Loucy (cell line): Measurements from ENCODE around the gene CYP46A1.
"Not testable (repeated sequence)": the region's sequence is repeated elsewhere in the genome, so short reads cannot be mapped to it uniquely, and the experiment has no call there.

Experiments used
- H2AFZ ChIP-seq: fragments of 200-600 bp; sonication (generic); 2 replicates; pipeline ENCODE4 v1.6.0; 2016; ENCODE audit warnings: antibody characterized with exemption, mild to moderate bottlenecking, low read length, moderate library complexity
- H3F3A ChIP-seq: fragments of 200-600 bp; 2 replicates; pipeline ENCODE4 v1.6.0; 2016; ENCODE audit warnings: antibody characterized with exemption, low read depth, mild to moderate bottlenecking
- H3K27me3 ChIP-seq: fragments of 200-600 bp; sonication (generic); 2 replicates; pipeline ENCODE4 v1.6.1; 2014; ENCODE audit warnings: low read length, mild to moderate bottlenecking; ENCODE audit not compliant: insufficient read depth, poor library complexity, severe bottlenecking
- H3K36me3 ChIP-seq: fragments of 200-600 bp; sonication (generic); 2 replicates; pipeline ENCODE4 v1.6.1; 2016; ENCODE audit warnings: low read length; ENCODE audit not compliant: insufficient read depth
- H3K4me1 ChIP-seq: fragments of 200-600 bp; sonication (generic); 2 replicates; pipeline ENCODE4 v1.5.1; 2014; ENCODE audit warnings: low read length, mild to moderate bottlenecking; ENCODE audit not compliant: insufficient read depth, poor library complexity, severe bottlenecking
- H3K4me2 ChIP-seq: fragments of 200-600 bp; sonication (generic); 2 replicates; pipeline ENCODE4 v1.6.0; 2014; ENCODE audit warnings: antibody characterized with exemption, low read length, low read depth, mild to moderate bottlenecking; ENCODE audit not compliant: poor library complexity, severe bottlenecking
- H3K4me3 ChIP-seq: fragments of 200-600 bp; sonication (generic); 2 replicates; pipeline ENCODE4 v1.5.1; 2014; ENCODE audit warnings: low read length, mild to moderate bottlenecking, mixed read lengths; ENCODE audit not compliant: poor library complexity, severe bottlenecking
- H3K79me2 ChIP-seq: fragments of 200-600 bp; sonication (generic); 2 replicates; pipeline ENCODE4 v1.6.1; 2014; ENCODE audit warnings: low read length; ENCODE audit not compliant: insufficient read depth
- H3K9ac ChIP-seq: fragments of 200-600 bp; sonication (generic); 2 replicates; pipeline ENCODE4 v1.6.0; 2014; ENCODE audit warnings: mild to moderate bottlenecking, low read depth, low read length, moderate library complexity; ENCODE audit not compliant: poor library complexity, severe bottlenecking
- H3K9me2 ChIP-seq: fragments of 200-600 bp; sonication (generic); replicated peaks from 2 replicates; pipeline ENCODE4 v1.6.1; 2016; ENCODE audit warnings: low read depth, low read length, mixed read lengths
- H3K9me3 ChIP-seq: fragments of 200-600 bp; sonication (generic); 2 replicates; pipeline ENCODE4 v1.6.1; 2014; ENCODE audit warnings: mild to moderate bottlenecking, antibody characterized with exemption, low read length, low read depth; ENCODE audit not compliant: insufficient read depth
- H4K20me1 ChIP-seq: fragments of 200-600 bp; sonication (generic); 2 replicates; pipeline ENCODE4 v1.6.0; 2014; ENCODE audit warnings: antibody characterized with exemption, low read length, mild to moderate bottlenecking; ENCODE audit not compliant: insufficient read depth, poor library complexity, severe bottlenecking
- EZH2phosphoT487 ChIP-seq: fragments of 200-600 bp; IDR thresholded peaks from 2 replicates; pipeline ENCODE4 v1.6.1; 2018; ENCODE audit warnings: antibody characterized with exemption, mild to moderate bottlenecking, moderate library complexity, borderline replicate concordance
- TF ChIP-seq, protein P1 (sequence below): fragments of 200-600 bp; sonication (generic); conservative IDR thresholded peaks from 2 replicates; pipeline ENCODE4 v1.5.1; 2014; ENCODE audit warnings: mild to moderate bottlenecking, antibody characterized with exemption, low read length

CYP46A1 gene

DNA sequence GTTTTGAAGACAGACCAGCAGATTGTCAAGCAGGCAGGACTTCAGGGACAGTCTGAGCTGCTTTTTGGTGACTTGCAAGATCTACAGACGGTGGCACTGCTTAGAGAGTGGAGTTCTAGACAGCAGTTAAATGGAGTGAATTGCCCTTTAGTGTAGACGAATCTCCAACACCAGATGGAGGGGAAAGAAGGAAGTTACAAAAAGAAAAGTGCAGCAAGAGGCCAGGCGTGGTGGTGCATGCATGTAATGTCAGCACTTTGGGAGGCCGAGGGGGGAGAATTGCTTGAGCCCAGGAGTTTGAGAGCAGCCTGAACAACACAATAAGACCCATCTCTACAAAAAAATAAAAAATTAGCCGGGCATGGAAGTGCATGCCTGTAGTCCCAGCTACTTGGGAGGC lies 47.6 kb upstream of the CYP46A1 start:
- Histone ChIP-seq H4K20me1 (no peaks in the 10 kb centered on the region), H3K9me2 (no peaks in the 10 kb centered on the region), H3K4me3 (no peak overlapping the region), H3F3A (no peaks in the 10 kb centered on the region), H3K9me3 (no peaks in the 10 kb centered on the region), H3K36me3 (no peaks in the 10 kb centered on the region), H3K9ac (no peak overlapping the region), H3K4me2 (no peak overlapping the region), H3K27me3 (no peaks in the 10 kb centered on the region), H3K4me1 (no peaks in the 10 kb centered on the region), H2AFZ (no peak overlapping the region), H3K79me2 (no peaks in the 10 kb centered on the region)
- TF ChIP-seq EZH2phosphoT487, result no peak
- TF ChIP-seq, protein P1, sequence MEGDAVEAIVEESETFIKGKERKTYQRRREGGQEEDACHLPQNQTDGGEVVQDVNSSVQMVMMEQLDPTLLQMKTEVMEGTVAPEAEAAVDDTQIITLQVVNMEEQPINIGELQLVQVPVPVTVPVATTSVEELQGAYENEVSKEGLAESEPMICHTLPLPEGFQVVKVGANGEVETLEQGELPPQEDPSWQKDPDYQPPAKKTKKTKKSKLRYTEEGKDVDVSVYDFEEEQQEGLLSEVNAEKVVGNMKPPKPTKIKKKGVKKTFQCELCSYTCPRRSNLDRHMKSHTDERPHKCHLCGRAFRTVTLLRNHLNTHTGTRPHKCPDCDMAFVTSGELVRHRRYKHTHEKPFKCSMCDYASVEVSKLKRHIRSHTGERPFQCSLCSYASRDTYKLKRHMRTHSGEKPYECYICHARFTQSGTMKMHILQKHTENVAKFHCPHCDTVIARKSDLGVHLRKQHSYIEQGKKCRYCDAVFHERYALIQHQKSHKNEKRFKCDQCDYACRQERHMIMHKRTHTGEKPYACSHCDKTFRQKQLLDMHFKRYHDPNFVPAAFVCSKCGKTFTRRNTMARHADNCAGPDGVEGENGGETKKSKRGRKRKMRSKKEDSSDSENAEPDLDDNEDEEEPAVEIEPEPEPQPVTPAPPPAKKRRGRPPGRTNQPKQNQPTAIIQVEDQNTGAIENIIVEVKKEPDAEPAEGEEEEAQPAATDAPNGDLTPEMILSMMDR, result no peak

DNA sequence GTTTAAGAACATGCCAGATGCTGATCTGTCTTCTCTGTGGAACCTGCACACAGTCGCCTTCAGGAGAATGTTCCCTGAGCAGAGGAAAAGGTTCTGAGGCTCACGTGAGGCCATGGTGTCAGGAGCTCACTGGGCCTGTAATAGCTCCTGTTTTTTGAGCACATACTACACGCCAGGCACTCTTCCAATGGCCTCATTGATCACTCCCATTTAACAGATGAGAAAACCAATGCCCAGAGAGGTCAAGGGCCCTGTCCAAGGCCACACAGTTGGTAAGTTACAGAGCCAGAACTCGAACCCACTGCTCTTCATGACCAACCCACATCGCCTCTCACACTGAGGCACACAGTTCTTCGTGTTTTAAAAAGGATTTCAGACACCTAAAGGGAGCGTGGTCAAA lies 46.5 kb upstream of the CYP46A1 start:
- no peaks in the 10 kb centered on the region for H3K79me2 ChIP-seq
- no peaks in the 10 kb centered on the region for H3K9me2 ChIP-seq
- TF ChIP-seq, protein P1, result no peak
- no peak for TF ChIP-seq EZH2phosphoT487
- no peak overlapping the region for H2AFZ ChIP-seq
- H3K4me2 ChIP-seq, result no peak overlapping the region
- H3K36me3 ChIP-seq, result no peaks in the 10 kb centered on the region
- no peaks in the 10 kb centered on the region for H3K4me1 ChIP-seq
- no peaks in the 10 kb centered on the region for H3K9me3 ChIP-seq
- no peaks in the 10 kb centered on the region for H3K27me3 ChIP-seq
- H4K20me1 ChIP-seq, result no peaks in the 10 kb centered on the region
- H3K4me3 ChIP-seq, result no peak overlapping the region
- no peak overlapping the region for H3K9ac ChIP-seq
- H3F3A ChIP-seq, result no peaks in the 10 kb centered on the region

DNA sequence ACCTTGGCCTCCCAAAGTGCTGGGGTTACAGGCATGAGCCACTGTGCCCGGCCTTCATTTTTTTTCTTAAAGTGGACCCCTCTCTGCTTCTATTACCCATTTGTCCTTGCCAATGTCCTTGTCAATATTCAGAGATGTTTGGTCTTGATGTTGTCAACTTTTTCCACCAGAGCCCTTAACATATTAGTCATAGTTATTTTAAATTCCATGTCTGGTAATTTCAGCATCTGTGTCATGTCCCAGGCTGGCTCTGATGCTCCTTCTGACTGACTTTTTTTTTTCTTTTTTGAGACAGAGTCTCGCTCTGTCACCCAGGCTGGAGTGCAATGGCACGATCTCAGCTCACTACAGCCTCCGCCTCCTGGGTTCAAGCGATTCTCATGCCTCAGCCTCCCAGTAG lies 41.3 kb upstream of the CYP46A1 start:
- H3K9me2 ChIP-seq, H3K36me3 ChIP-seq, H3K4me1 ChIP-seq, H3K4me2 ChIP-seq, H3K9me3 ChIP-seq, H2AFZ ChIP-seq, H3K79me2 ChIP-seq, H3F3A ChIP-seq, H3K9ac ChIP-seq, H3K27me3 ChIP-seq, H3K4me3 ChIP-seq, H4K20me1 ChIP-seq: not testable (repeated sequence)

DNA sequence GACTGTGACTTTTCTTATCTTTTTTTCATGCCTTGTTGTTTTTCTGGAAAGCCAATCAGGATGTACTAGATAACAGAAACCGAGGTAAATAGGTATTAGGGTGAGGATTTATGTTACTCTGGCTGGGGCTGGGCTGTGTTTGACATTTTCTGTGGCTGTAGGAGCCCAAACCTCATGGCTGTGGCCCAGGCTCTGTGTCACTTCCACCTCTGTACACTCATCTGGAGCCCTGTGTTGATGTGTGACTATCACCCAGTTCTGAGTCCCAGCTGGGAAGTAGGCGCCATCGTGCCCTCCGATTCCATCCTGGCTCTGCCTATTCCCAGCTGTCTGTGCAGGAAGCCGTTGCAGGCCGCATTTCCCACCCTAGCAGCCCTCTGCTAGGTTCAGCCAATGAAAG lies 40.8 kb upstream of the CYP46A1 start:
- TF ChIP-seq EZH2phosphoT487, result no peak
- TF ChIP-seq, protein P1, result no peak
- Histone ChIP-seq H4K20me1 (no peaks in the 10 kb centered on the region), H3K27me3 (no peaks in the 10 kb centered on the region), H3K36me3 (no peaks in the 10 kb centered on the region), H3K4me3 (no peak overlapping the region), H3K9me3 (no peaks in the 10 kb centered on the region), H3K4me2 (no peak overlapping the region), H2AFZ (no peak overlapping the region), H3K79me2 (no peaks in the 10 kb centered on the region), H3K4me1 (no peaks in the 10 kb centered on the region), H3K9ac (no peak overlapping the region), H3K9me2 (no peaks in the 10 kb centered on the region), H3F3A (no peaks in the 10 kb centered on the region)
